MM.1S (cell line): ENCODE data around the gene CSH1.
A peak's percentile ranks its signal among the peaks of the same experiment; 100 is the strongest.

Source experiments
- DNase-seq: peaks from one replicate; pipeline ENCODE4 v3.0.0-alpha.2; 2015
- H2AFZ ChIP-seq: fragments of 300-600 bp; sonication (generic); 2 replicates; pipeline ENCODE4 v1.6.0; 2016; ENCODE audit warnings: antibody characterized with exemption, low read length
- H3F3A ChIP-seq: fragments of 300-600 bp; sonication (generic); 2 replicates; pipeline ENCODE4 v1.6.1; 2016; ENCODE audit warnings: mild to moderate bottlenecking, antibody characterized with exemption, low read length, moderate library complexity, mixed read lengths; ENCODE audit not compliant: insufficient read depth
- H3K27ac ChIP-seq: fragments of 300-600 bp; sonication (generic); 2 replicates; pipeline ENCODE4 v1.5.1; 2016; ENCODE audit warnings: mild to moderate bottlenecking, low read length
- H3K27me3 ChIP-seq: fragments of 300-600 bp; sonication (generic); replicated peaks from 2 replicates; pipeline ENCODE4 v1.6.0; 2016; ENCODE audit warnings: low read length; ENCODE audit not compliant: insufficient read depth
- H3K36me3 ChIP-seq: fragments of 300-600 bp; sonication (generic); replicated peaks from 2 replicates; pipeline ENCODE4 v1.6.1; 2016; ENCODE audit warnings: mild to moderate bottlenecking, low read length, mixed read lengths; ENCODE audit not compliant: insufficient read depth
- H3K4me1 ChIP-seq: fragments of 300-600 bp; sonication (generic); 2 replicates; pipeline ENCODE4 v1.6.1; 2016; ENCODE audit warnings: low read length, mixed read lengths
- H3K4me2 ChIP-seq: fragments of 300-600 bp; sonication (generic); 2 replicates; pipeline ENCODE4 v1.6.0; 2016; ENCODE audit warnings: low read depth, low read length
- H3K4me3 ChIP-seq: fragments of 300-600 bp; sonication (generic); 2 replicates; pipeline ENCODE4 v1.5.1; 2016; ENCODE audit warnings: low read length, mixed read lengths
- H3K79me2 ChIP-seq: fragments of 300-600 bp; sonication (generic); 2 replicates; pipeline ENCODE4 v1.6.1; 2016; ENCODE audit warnings: mixed run types, low read length, mixed read lengths
- H3K9ac ChIP-seq: fragments of 300-600 bp; sonication (generic); 2 replicates; pipeline ENCODE4 v1.6.1; 2016; ENCODE audit warnings: low read length, mixed read lengths
- H3K9me2 ChIP-seq: fragments of 300-600 bp; sonication (generic); replicated peaks from 2 replicates; pipeline ENCODE4 v1.6.1; 2016; ENCODE audit warnings: mild to moderate bottlenecking, low read length, mixed read lengths; ENCODE audit not compliant: insufficient read depth
- H3K9me3 ChIP-seq: fragments of 300-600 bp; sonication (generic); replicated peaks from 2 replicates; pipeline ENCODE4 v1.6.1; 2016; ENCODE audit warnings: mild to moderate bottlenecking, low read length, mixed read lengths; ENCODE audit not compliant: insufficient read depth
- H4K20me1 ChIP-seq: fragments of 300-600 bp; sonication (generic); 2 replicates; pipeline ENCODE4 v1.6.1; 2016; ENCODE audit warnings: mild to moderate bottlenecking, low read length, moderate library complexity, mixed read lengths; ENCODE audit not compliant: insufficient read depth
- EZH2 ChIP-seq: fragments of 300-600 bp; sonication (generic); optimal IDR thresholded peaks from 2 replicates; pipeline ENCODE3; 2017; ENCODE audit warnings: low read depth, mild to moderate bottlenecking, antibody characterized with exemption, low read length, mixed read lengths
- EZH2phosphoT487 ChIP-seq: fragments of 300-600 bp; sonication (generic); IDR thresholded peaks from 2 replicates; pipeline ENCODE4 v1.6.1; 2018; ENCODE audit warnings: antibody characterized with exemption, low read length
- TF ChIP-seq, protein P1 (sequence below): fragments of 300-600 bp; sonication (generic); IDR thresholded peaks from 2 replicates; pipeline ENCODE4 v1.5.1; 2016; ENCODE audit warnings: antibody characterized with exemption, low read length, mixed read lengths

The CSH1 gene

DNA sequence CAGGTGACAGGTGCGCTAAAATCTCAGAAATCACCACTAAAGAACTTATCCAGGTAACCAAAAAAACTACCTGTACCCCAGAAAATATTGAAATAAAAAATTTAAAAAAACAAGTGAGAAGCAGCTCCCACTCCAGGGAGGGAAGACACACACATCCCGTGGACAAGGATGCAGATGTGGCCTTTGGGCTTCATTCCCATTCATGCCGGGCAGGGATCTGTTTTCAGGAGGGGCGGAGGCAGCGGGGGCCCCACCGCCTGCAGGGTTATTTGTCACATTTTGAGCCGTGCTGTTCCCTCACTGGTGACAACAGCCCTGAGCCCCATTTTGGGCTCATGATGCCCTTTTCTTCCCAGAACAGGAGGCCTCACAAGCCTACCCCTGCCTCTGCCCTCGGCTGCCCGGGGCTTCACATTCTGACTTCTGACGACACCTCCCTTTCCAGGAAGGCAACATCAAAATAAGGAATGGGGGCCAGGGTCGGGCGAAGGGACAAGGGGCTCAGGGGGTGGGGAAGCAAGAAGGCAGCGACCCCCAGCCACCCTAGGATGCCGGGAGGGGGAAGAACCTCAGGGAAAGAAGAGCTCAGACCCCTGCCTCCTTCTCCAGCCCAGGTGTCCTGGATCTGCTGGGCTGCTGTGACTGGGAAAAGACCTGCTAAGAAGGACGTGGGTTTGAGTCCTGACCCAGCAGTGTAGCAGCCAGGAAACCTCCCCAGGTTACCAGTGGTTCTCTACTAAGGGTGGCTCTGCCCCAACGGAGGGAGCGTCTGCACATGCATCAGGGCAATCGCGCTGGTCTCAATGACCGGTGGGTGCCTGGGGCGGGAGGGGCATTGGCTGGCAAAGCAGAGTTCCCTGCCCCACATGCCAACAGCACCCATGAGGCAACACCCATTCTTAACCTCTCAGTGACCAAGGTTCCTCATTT lies 38.1 kb upstream of the CSH1 start:
- Histone ChIP-seq H3K9me3 (no peaks in the 10 kb centered on the region), H3K9me2 (no peaks in the 10 kb centered on the region), H3K4me2 (no peak overlapping the region), H3K9ac (no peak overlapping the region), H3K4me3 (no peak overlapping the region), H3K27ac (no peak overlapping the region), H3K27me3 (no peaks in the 10 kb centered on the region), H3K36me3 (no peaks in the 10 kb centered on the region), H4K20me1 (no peaks in the 10 kb centered on the region), H3F3A (no peaks in the 10 kb centered on the region), H2AFZ (no peak overlapping the region), H3K79me2 (no peaks in the 10 kb centered on the region), H3K4me1 (peaks cover 5% of the 10 kb centered on the region; the same call in 1 of the 2 replicates)
- TF ChIP-seq EZH2 (no peak), EZH2phosphoT487 (no peak)
- TF ChIP-seq, protein P1, sequence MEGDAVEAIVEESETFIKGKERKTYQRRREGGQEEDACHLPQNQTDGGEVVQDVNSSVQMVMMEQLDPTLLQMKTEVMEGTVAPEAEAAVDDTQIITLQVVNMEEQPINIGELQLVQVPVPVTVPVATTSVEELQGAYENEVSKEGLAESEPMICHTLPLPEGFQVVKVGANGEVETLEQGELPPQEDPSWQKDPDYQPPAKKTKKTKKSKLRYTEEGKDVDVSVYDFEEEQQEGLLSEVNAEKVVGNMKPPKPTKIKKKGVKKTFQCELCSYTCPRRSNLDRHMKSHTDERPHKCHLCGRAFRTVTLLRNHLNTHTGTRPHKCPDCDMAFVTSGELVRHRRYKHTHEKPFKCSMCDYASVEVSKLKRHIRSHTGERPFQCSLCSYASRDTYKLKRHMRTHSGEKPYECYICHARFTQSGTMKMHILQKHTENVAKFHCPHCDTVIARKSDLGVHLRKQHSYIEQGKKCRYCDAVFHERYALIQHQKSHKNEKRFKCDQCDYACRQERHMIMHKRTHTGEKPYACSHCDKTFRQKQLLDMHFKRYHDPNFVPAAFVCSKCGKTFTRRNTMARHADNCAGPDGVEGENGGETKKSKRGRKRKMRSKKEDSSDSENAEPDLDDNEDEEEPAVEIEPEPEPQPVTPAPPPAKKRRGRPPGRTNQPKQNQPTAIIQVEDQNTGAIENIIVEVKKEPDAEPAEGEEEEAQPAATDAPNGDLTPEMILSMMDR, result no peak
- DNase-seq, result no peak

DNA sequence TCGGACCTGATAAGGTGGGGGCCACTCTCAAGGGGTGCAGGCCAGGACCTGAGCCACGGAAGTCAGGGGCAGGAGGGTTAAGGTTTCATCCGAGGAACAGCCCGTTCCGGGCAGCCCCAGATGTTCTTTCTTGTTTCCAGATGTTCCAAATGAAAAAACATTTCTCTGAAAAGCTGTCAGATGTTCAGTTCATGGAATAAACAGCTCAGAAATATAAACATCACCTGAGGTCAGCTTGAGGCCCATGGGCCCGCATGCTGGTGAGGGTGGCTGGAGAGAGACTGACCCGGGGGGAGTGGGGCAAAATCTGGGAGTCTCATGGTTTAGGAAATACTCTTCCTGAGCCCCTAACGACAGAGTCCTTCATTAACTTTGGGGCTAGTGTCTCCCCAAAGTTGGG lies 37.2 kb upstream of the CSH1 start:
- Histone ChIP-seq H4K20me1 (no peaks in the 10 kb centered on the region), H3K4me2 (no peak overlapping the region), H3K4me1 (peaks cover 5% of the 10 kb centered on the region; the same call in 1 of the 2 replicates), H3K27me3 (no peaks in the 10 kb centered on the region), H2AFZ (no peak overlapping the region), H3F3A (no peaks in the 10 kb centered on the region), H3K4me3 (no peak overlapping the region), H3K9ac (no peak overlapping the region), H3K27ac (no peak overlapping the region), H3K79me2 (no peaks in the 10 kb centered on the region), H3K36me3 (no peaks in the 10 kb centered on the region), H3K9me3 (no peaks in the 10 kb centered on the region), H3K9me2 (no peaks in the 10 kb centered on the region)
- no peak for DNase-seq
- TF ChIP-seq, protein P1, result no peak
- TF ChIP-seq EZH2phosphoT487, result no peak
- no peak for TF ChIP-seq EZH2

DNA sequence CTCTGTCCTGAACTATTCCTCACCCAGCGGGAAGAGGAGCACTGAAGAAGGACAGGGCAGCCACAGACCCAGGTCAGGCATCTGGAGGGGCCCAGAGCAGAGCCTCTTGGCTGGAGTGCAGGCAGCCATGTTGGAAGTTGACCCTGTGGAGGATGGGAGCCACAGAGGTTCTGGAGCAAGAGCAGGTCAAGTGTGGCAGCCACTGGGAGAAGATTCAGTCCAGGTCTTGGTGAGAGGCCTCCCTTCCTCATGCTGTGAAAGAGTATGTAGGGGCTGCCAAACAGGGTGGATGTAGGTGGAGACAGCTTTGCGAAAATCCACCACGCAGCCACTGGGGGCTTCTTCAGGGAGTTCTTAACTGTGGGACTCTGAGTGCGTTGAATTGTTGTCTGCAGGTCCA lies 36.3 kb upstream of the CSH1 start:
- Histone ChIP-seq H4K20me1 (no peaks in the 10 kb centered on the region), H3K9me3 (no peaks in the 10 kb centered on the region), H3F3A (no peaks in the 10 kb centered on the region), H3K9ac (peak overlapping the region; percentile 51; the same call in 1 of the 2 replicates), H3K36me3 (no peaks in the 10 kb centered on the region), H3K4me3 (peak overlapping the region; percentile 67), H3K27ac (no peak overlapping the region), H3K4me1 (peaks cover 5% of the 10 kb centered on the region; the same call in 1 of the 2 replicates), H3K27me3 (no peaks in the 10 kb centered on the region), H2AFZ (peak overlapping the region; percentile 81), H3K4me2 (peak overlapping the region; percentile 85), H3K79me2 (no peaks in the 10 kb centered on the region), H3K9me2 (no peaks in the 10 kb centered on the region)
- no peak for TF ChIP-seq EZH2phosphoT487
- TF ChIP-seq EZH2, result no peak
- TF ChIP-seq, protein P1, result no peak
- DNase-seq, result no peak
